Activated naive CD4-positive, alpha-beta T cell treated with anti-CD3 and anti-CD28 coated beads for 36 hours (primary cell): Measurements from ENCODE around the gene KANK2. TPM values are rescaled to one million over a fixed set of nuclear protein-coding genes. Genes with fewer than 3 reads are reported as not detected.

Experiments
- CTCF ChIA-PET: fragments of 350-600 bp; sonication (Branson Sonifier 250); formaldehyde crosslinking; loops from one replicate; lab custom pipeline; 2021; ENCODE audit warnings: antibody characterized with exemption; lab: Charles Lee
- DNase-seq: peaks from one replicate; pipeline ENCODE4 v3.0.0-alpha.2; 2020
- H3K27ac Mint-ChIP-seq: one replicate; pipeline ENCODE4 v1.8.0; 2021; ENCODE audit warnings: mild to moderate bottlenecking, mixed read lengths
- H3K27me3 Mint-ChIP-seq: one replicate; pipeline ENCODE4 v1.8.0; 2021; ENCODE audit warnings: low read depth, mixed read lengths
- H3K36me3 Mint-ChIP-seq: one replicate; pipeline ENCODE4 v1.8.0; 2021; ENCODE audit warnings: low read depth, mixed read lengths
- H3K4me1 Mint-ChIP-seq: one replicate; pipeline ENCODE4 v1.8.0; 2021; ENCODE audit warnings: low read depth, mixed read lengths
- H3K4me3 Mint-ChIP-seq: one replicate; pipeline ENCODE4 v1.8.0; 2021; ENCODE audit warnings: mild to moderate bottlenecking, moderate library complexity, mixed read lengths
- H3K9me3 Mint-ChIP-seq: one replicate; pipeline ENCODE4 v1.8.0; 2021; ENCODE audit warnings: mixed read lengths
- intact Hi-C: fragments of 100-400 bp; cut with micrococcal nuclease; formaldehyde crosslinking; loops from one replicate; pipeline ENCODE4 v1.15.1; 2023
- total RNA-seq, 2 experiments: library from RNA; stranded (reverse); gene quantifications; one replicate each; pipeline ENCODE4 v1.2.3, GENCODE V29; 2021

Gene KANK2
- total RNA-seq, 2 experiments from 2014 or later = 1.5 to 2.0 TPM

- intact Hi-C loops = no loop called here
- Mint-ChIP-seq H3K27ac (no peak overlapping the region), H3K36me3 (no peaks in the 10 kb centered on the region), H3K4me3 (no peak overlapping the region), H3K27me3 (peaks cover 6% of the 10 kb centered on the region), H3K4me1 (no peaks in the 10 kb centered on the region), H3K9me3 (peaks cover 9% of the 10 kb centered on the region)
- DNase-seq = no peak
- CTCF ChIA-PET = interaction anchor here (0.6 kb wide), 1 partner anchor 359 kb away, joined by 4 read pairs; no protein-coding TSS in a partner anchor
These were observed 40.0 kb upstream of the KANK2 start for GRCh38 chr19:11237321-11237720.

GRCh38 chr19:11236324-11237301 is 39.3 kb upstream of the KANK2 start:
- DNase-seq = no peak
- Mint-ChIP-seq H3K4me1 (no peaks in the 10 kb centered on the region), H3K27me3 (peaks cover 4% of the 10 kb centered on the region), H3K9me3 (peaks cover 9% of the 10 kb centered on the region), H3K27ac (no peak overlapping the region), H3K4me3 (no peak overlapping the region), H3K36me3 (no peaks in the 10 kb centered on the region)
- intact Hi-C loops = no loop called here
- CTCF ChIA-PET = interaction anchor here (0.6 to 0.7 kb wide), 2 partner anchors 219 to 360 kb away, joined by 3 to 4 read pairs; no protein-coding TSS in a partner anchor

GRCh38 chr19:11234486-11235075 is 37.2 kb upstream of the KANK2 start:
- Mint-ChIP-seq H3K27ac (no peak overlapping the region), H3K9me3 (peaks cover 9% of the 10 kb centered on the region), H3K36me3 (no peaks in the 10 kb centered on the region), H3K27me3 (no peaks in the 10 kb centered on the region), H3K4me3 (no peak overlapping the region), H3K4me1 (no peaks in the 10 kb centered on the region)
- CTCF ChIA-PET = interaction anchor here (0.6 to 1.1 kb wide), 3 partner anchors 9 to 185 kb away, joined by 3 read pairs; partner anchors contain the start of gene RGL3
- intact Hi-C loops = no loop called here
- no peak for DNase-seq

- H3K9me3 Mint-ChIP-seq = peaks cover 1% of the 10 kb centered on the region
- DNase-seq = no peak
- no peaks in the 10 kb centered on the region for H3K4me1 Mint-ChIP-seq
- H3K4me3 Mint-ChIP-seq = no peak overlapping the region
- no peaks in the 10 kb centered on the region for H3K36me3 Mint-ChIP-seq
- no peaks in the 10 kb centered on the region for H3K27me3 Mint-ChIP-seq
- CTCF ChIA-PET = no interaction called here
- H3K27ac Mint-ChIP-seq = no peak overlapping the region
- intact Hi-C loops = no loop called here
These were observed 35.7 kb upstream of the KANK2 start for GRCh38 chr19:11233073-11233472.

GRCh38 chr19:11232555-11232954 is 35.2 kb upstream of the KANK2 start:
- no peaks in the 10 kb centered on the region for H3K27me3 Mint-ChIP-seq
- no peaks in the 10 kb centered on the region for H3K36me3 Mint-ChIP-seq
- H3K4me1 Mint-ChIP-seq = no peaks in the 10 kb centered on the region
- no peaks in the 10 kb centered on the region for H3K9me3 Mint-ChIP-seq
- intact Hi-C loops = no loop called here
- DNase-seq = no peak
- CTCF ChIA-PET = interaction anchor here (0.6 kb wide), 1 partner anchor 19 kb away, joined by 6 read pairs; no protein-coding TSS in a partner anchor
- no peak overlapping the region for H3K4me3 Mint-ChIP-seq
- H3K27ac Mint-ChIP-seq = no peak overlapping the region

GRCh38 chr19:11230621-11231386 is 33.5 kb upstream of the KANK2 start:
- Mint-ChIP-seq H3K36me3 (no peaks in the 10 kb centered on the region), H3K4me3 (no peak overlapping the region)

GRCh38 chr19:11227195-11227886 is 30.0 kb upstream of the KANK2 start:
- no peak for DNase-seq
- Mint-ChIP-seq H3K36me3 (no peaks in the 10 kb centered on the region), H3K4me3 (no peak overlapping the region), H3K9me3 (peaks cover 1% of the 10 kb centered on the region), H3K4me1 (no peaks in the 10 kb centered on the region), H3K27me3 (no peaks in the 10 kb centered on the region), H3K27ac (no peak overlapping the region)
- CTCF ChIA-PET = no interaction called here
- intact Hi-C loops = no loop called here

More at GRCh38 chr19:11230621-11231386, 33.5 kb upstream of the KANK2 start:
- intact Hi-C loops = no loop called here
- DNase-seq = no peak
- Mint-ChIP-seq H3K9me3 (no peaks in the 10 kb centered on the region), H3K27me3 (no peaks in the 10 kb centered on the region), H3K4me1 (no peaks in the 10 kb centered on the region), H3K27ac (no peak overlapping the region)
- CTCF ChIA-PET = interaction anchor here (0.5 kb wide), 1 partner anchor 909 kb away, joined by 3 read pairs; the partner anchor contains the start of gene ZNF20

- CTCF ChIA-PET = interaction anchor here (0.5 kb wide), 1 partner anchor 259 kb away, joined by 4 read pairs; no protein-coding TSS in a partner anchor
- no peaks in the 10 kb centered on the region for H3K4me1 Mint-ChIP-seq
These were observed 29.4 kb upstream of the KANK2 start for GRCh38 chr19:11226716-11227166.

GRCh38 chr19:11225815-11226214 is 28.5 kb upstream of the KANK2 start:
- Mint-ChIP-seq H3K9me3 (peaks cover 16% of the 10 kb centered on the region), H3K4me3 (no peak overlapping the region), H3K36me3 (peaks cover 1% of the 10 kb centered on the region), H3K27me3 (no peaks in the 10 kb centered on the region), H3K4me1 (no peaks in the 10 kb centered on the region), H3K27ac (no peak overlapping the region)
- CTCF ChIA-PET = no interaction called here
- intact Hi-C loops = no loop called here
- DNase-seq = no peak

More at GRCh38 chr19:11226716-11227166, 29.4 kb upstream of the KANK2 start:
- Mint-ChIP-seq H3K27ac (no peak overlapping the region), H3K36me3 (no peaks in the 10 kb centered on the region), H3K9me3 (peaks cover 7% of the 10 kb centered on the region), H3K27me3 (no peaks in the 10 kb centered on the region), H3K4me3 (no peak overlapping the region)
- intact Hi-C loops = no loop called here
- no peak for DNase-seq

GRCh38 chr19:11225172-11225571 is 27.8 kb upstream of the KANK2 start:
- no peak for DNase-seq
- peaks cover 3% of the 10 kb centered on the region for H3K36me3 Mint-ChIP-seq
- no peaks in the 10 kb centered on the region for H3K27me3 Mint-ChIP-seq
- intact Hi-C loops = no loop called here
- H3K27ac Mint-ChIP-seq = no peak overlapping the region
- CTCF ChIA-PET = interaction anchor here (0.7 to 1.3 kb wide), 2 partner anchors 129 to 401 kb away, joined by 3 read pairs; no protein-coding TSS in a partner anchor
- H3K4me3 Mint-ChIP-seq = no peak overlapping the region
- H3K9me3 Mint-ChIP-seq = peaks cover 21% of the 10 kb centered on the region
- no peaks in the 10 kb centered on the region for H3K4me1 Mint-ChIP-seq

- H3K27ac Mint-ChIP-seq = no peak overlapping the region
- intact Hi-C loops = no loop called here
- H3K27me3 Mint-ChIP-seq = no peaks in the 10 kb centered on the region
- CTCF ChIA-PET = interaction anchor here (0.7 to 1.3 kb wide), 3 partner anchors 122 to 401 kb away, joined by 3 to 5 read pairs (median 3); partner anchors contain the start of gene CCDC159
- peaks cover 3% of the 10 kb centered on the region for H3K36me3 Mint-ChIP-seq
- no peaks in the 10 kb centered on the region for H3K4me1 Mint-ChIP-seq
- DNase-seq = no peak
- no peak overlapping the region for H3K4me3 Mint-ChIP-seq
- peaks cover 21% of the 10 kb centered on the region for H3K9me3 Mint-ChIP-seq
These were observed 27.1 kb upstream of the KANK2 start for GRCh38 chr19:11224429-11224828.
